DND-41 (cell line): ENCODE measurements around the gene PIGQ.

ENCODE experiments used
- ATAC-seq: fragments of 200-7000 bp; cut with Tn5 transposase; 3 replicates; pipeline ENCODE4 v1.9.1; 2021; ENCODE audit warnings: low read depth; ENCODE audit not compliant: insufficient read depth
- DNase-seq: peaks from one replicate; pipeline ENCODE4 v3.0.0-alpha.2; 2020
- H2AFZ ChIP-seq: 2 replicates; pipeline ENCODE4 v1.6.0; 2012; ENCODE audit warnings: low read depth, low read length
- H3K27ac ChIP-seq: 2 replicates; pipeline ENCODE4 v1.5.1; 2012; ENCODE audit warnings: low read length, inconsistent platforms
- H3K27me3 ChIP-seq: fragments of 200-600 bp; sonication (generic); 2 replicates; pipeline ENCODE4 v1.6.0; 2012; ENCODE audit warnings: low read length, mild to moderate bottlenecking, inconsistent platforms; ENCODE audit not compliant: insufficient read depth, poor library complexity
- H3K36me3 ChIP-seq: 2 replicates; pipeline ENCODE4 v1.5.1; 2012; ENCODE audit warnings: low read length, inconsistent platforms; ENCODE audit not compliant: insufficient read depth
- H3K4me1 ChIP-seq: 2 replicates; pipeline ENCODE4 v1.5.1; 2012; ENCODE audit warnings: mild to moderate bottlenecking, low read length; ENCODE audit not compliant: insufficient read depth
- H3K4me2 ChIP-seq: 2 replicates; pipeline ENCODE4 v1.6.0; 2012; ENCODE audit warnings: mild to moderate bottlenecking, moderate library complexity, low read length, inconsistent platforms; ENCODE audit not compliant: insufficient read depth
- H3K4me3 ChIP-seq, 2 experiments: fragments of 200-600 bp in 1 of 2; shearing (Covaris generic) in 1 of 2; 2 replicates each; pipeline ENCODE4 v1.5.1; 2012 to 2016; ENCODE audit warnings: inconsistent platforms in 2 of 2, low read length in 2 of 2, mild to moderate bottlenecking in 2 of 2, low read depth in 1 of 2, moderate library complexity in 1 of 2
- H3K79me2 ChIP-seq: 2 replicates; pipeline ENCODE4 v1.6.0; 2012; ENCODE audit warnings: low read length, inconsistent platforms; ENCODE audit not compliant: insufficient read depth
- H3K9ac ChIP-seq: 2 replicates; pipeline ENCODE4 v1.6.0; 2012; ENCODE audit warnings: low read depth, mild to moderate bottlenecking, inconsistent platforms, low read length, moderate library complexity
- H3K9me3 ChIP-seq: 2 replicates; pipeline ENCODE4 v1.5.1; 2012; ENCODE audit warnings: low read length, moderate library complexity, mild to moderate bottlenecking, inconsistent platforms; ENCODE audit not compliant: insufficient read depth, severe bottlenecking
- H4K20me1 ChIP-seq: 2 replicates; pipeline ENCODE4 v1.6.0; 2012; ENCODE audit warnings: low read length; ENCODE audit not compliant: insufficient read depth
- CTCF ChIP-seq: IDR thresholded peaks from 2 replicates; pipeline ENCODE4 v1.5.1; 2012; ENCODE audit warnings: borderline replicate concordance, low read length, moderate library complexity, mild to moderate bottlenecking; ENCODE audit not compliant: poor library complexity, severe bottlenecking; ENCODE audit errors: extremely low read depth
- EZH2 ChIP-seq: IDR thresholded peaks from 3 replicates; pipeline ENCODE4 v1.6.1; 2012; ENCODE audit warnings: borderline replicate concordance, low read depth, mild to moderate bottlenecking, moderate library complexity, low read length, inconsistent platforms; ENCODE audit not compliant: severe bottlenecking

The PIGQ gene

GRCh38 chr16:582218-582613 lies 12.4 kb downstream of the PIGQ start:
- H2AFZ ChIP-seq = no peak overlapping the region
- DNase-seq = no peak
- H3K79me2 ChIP-seq = peaks cover 4% of the 10 kb centered on the region
- no peak for ATAC-seq
- H3K9ac ChIP-seq = no peak overlapping the region
- H3K36me3 ChIP-seq = peaks cover 31% of the 10 kb centered on the region
- H3K9me3 ChIP-seq = no peaks in the 10 kb centered on the region
- no peak overlapping the region for H3K4me2 ChIP-seq
- peaks cover 17% of the 10 kb centered on the region; the same call in 1 of the 2 replicates for H4K20me1 ChIP-seq
- no peak for TF ChIP-seq CTCF
- no peak for TF ChIP-seq EZH2
- no peak overlapping the region for H3K27ac ChIP-seq
- peaks cover 5% of the 10 kb centered on the region for H3K4me1 ChIP-seq
- H3K4me3 ChIP-seq = no peak overlapping the region
- no peaks in the 10 kb centered on the region for H3K27me3 ChIP-seq

GRCh38 chr16:582614-583331 lies 13.0 kb downstream of the PIGQ start:
- Histone ChIP-seq H4K20me1 (peaks cover 22% of the 10 kb centered on the region), H3K79me2 (peaks cover 9% of the 10 kb centered on the region), H2AFZ (no peak overlapping the region), H3K27me3 (no peaks in the 10 kb centered on the region), H3K27ac (no peak overlapping the region), H3K4me3 (no peak overlapping the region), H3K9me3 (no peaks in the 10 kb centered on the region), H3K9ac (no peak overlapping the region), H3K36me3 (peaks cover 30% of the 10 kb centered on the region), H3K4me1 (peaks cover 11% of the 10 kb centered on the region), H3K4me2 (no peak overlapping the region)
- DNase-seq (peak; percentile 5), ATAC-seq (no peak)
- TF ChIP-seq CTCF (no peak), EZH2 (no peak)

GRCh38 chr16:583470-583814 lies 13.7 kb downstream of the PIGQ start:
- Histone ChIP-seq H3K4me2 (no peak overlapping the region), H3K4me3 (no peak overlapping the region), H3K27ac (no peak overlapping the region), H3K36me3 (peaks cover 23% of the 10 kb centered on the region), H4K20me1 (peaks cover 29% of the 10 kb centered on the region), H3K9ac (no peak overlapping the region), H3K4me1 (peaks cover 17% of the 10 kb centered on the region), H3K79me2 (peaks cover 16% of the 10 kb centered on the region), H3K27me3 (no peaks in the 10 kb centered on the region), H2AFZ (no peak overlapping the region), H3K9me3 (no peaks in the 10 kb centered on the region)
- ATAC-seq (no peak), DNase-seq (no peak)
- TF ChIP-seq EZH2 (no peak), CTCF (no peak)
